Vagina (tissue), 2 donors: ENCODE results near the gene DCDC2C. TPM values are rescaled to one million over a fixed set of nuclear protein-coding genes. Genes with fewer than 3 reads are reported as not detected.

Source experiments
- DNase-seq, 2 donors: peaks; one replicate each; pipeline ENCODE4 v3.0.0-alpha.2; 2017; ENCODE audit errors: extremely low spot score in 2 of 2
- H3K27ac ChIP-seq: fragments of 200-600 bp; sonication (generic); one replicate; pipeline ENCODE4 v1.5.1; 2019
- H3K27me3 ChIP-seq: fragments of 200-600 bp; sonication (generic); one replicate; pipeline ENCODE4 v1.5.1; 2019
- H3K36me3 ChIP-seq, 2 donors: fragments of 200-600 bp; sonication (generic); one replicate each; pipeline ENCODE4 v1.5.1; 2017 to 2019
- H3K4me1 ChIP-seq: fragments of 200-600 bp; sonication (generic); one replicate; pipeline ENCODE4 v1.5.1; 2019
- H3K4me3 ChIP-seq, 2 donors: fragments of 200-600 bp; sonication (generic); 1 replicate in 1 of 2; 2 replicates in 1 of 2; pipeline ENCODE4 v1.5.1; 2016 to 2019
- H3K9me3 ChIP-seq: fragments of 200-600 bp; sonication (generic); one replicate; pipeline ENCODE4 v1.5.1; 2019
- POLR2A ChIP-seq, 2 donors: fragments of 450-650 bp; IDR thresholded peaks; one replicate each; pipeline ENCODE4 v1.6.1; 2017; ENCODE audit warnings: antibody characterized with exemption in 2 of 2, mild to moderate bottlenecking in 2 of 2, moderate library complexity in 2 of 2
- POLR2AphosphoS5 ChIP-seq, 2 donors: sonication (generic); formaldehyde crosslinking; IDR thresholded peaks; one replicate each; pipeline ENCODE4 v1.9.0; 2017; ENCODE audit warnings: antibody characterized with exemption in 2 of 2, mild to moderate bottlenecking in 2 of 2, low read depth in 1 of 2; ENCODE audit not compliant: insufficient read depth in 1 of 2
- intact Hi-C: fragments of 100-400 bp; cut with DNase I; formaldehyde crosslinking; loops from one replicate; pipeline ENCODE4 v1.15.1; 2023
- total RNA-seq: library from RNA; depleted of rRNA; stranded (reverse); fragments of >200 nt; gene quantifications from one replicate; pipeline ENCODE4 v1.2.3, GENCODE V29; 2016
- TF ChIP-seq, protein P1 (sequence below), 3 experiments: fragments of 450-650 bp in 2 of 3; fragments of 200-600 bp in 1 of 3; sonication (generic) in 1 of 3; IDR thresholded peaks; one replicate each; pipeline ENCODE4 v1.5.1; 2017 to 2019; ENCODE audit warnings: antibody characterized with exemption in 3 of 3, mild to moderate bottlenecking in 2 of 3, moderate library complexity in 2 of 3

DCDC2C gene
- total RNA-seq, 1 donor from 2014 or later = not detected

DNA sequence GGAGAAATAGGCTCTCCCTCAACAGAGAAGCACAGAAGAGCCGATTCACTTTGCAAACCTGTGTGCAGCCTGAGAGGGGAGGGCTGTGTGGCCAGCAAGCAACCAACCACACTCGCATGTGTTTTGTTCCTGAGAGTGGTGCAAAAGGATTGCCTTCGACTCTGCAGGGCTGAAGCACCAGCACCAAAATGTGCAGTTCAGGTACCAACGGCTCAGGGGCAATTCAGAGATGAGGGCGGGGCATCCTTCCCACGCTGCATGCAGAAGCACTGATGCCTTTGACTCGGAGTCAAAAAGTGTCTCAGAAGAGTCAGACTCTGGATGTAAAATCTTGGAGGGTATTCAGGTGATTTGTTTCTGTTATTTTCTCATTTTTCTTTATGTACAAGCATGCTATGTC is 55.5 kb downstream of the DCDC2C start:
- no peak overlapping the region for H3K4me3 ChIP-seq
- no peaks in the 10 kb centered on the region for H3K36me3 ChIP-seq
- H3K27me3 ChIP-seq = no peaks in the 10 kb centered on the region
- DNase-seq = peak in 1 of 2 donors; percentile 72
- TF ChIP-seq POLR2AphosphoS5 (IDR thresholded peaks at IDR 0.05; ENCODE audit: insufficient read depth in 1 of 2, low read depth in 1 of 2) (no peak), POLR2A (IDR thresholded peaks at IDR 0.05) (no peak)
- TF ChIP-seq, protein P1, sequence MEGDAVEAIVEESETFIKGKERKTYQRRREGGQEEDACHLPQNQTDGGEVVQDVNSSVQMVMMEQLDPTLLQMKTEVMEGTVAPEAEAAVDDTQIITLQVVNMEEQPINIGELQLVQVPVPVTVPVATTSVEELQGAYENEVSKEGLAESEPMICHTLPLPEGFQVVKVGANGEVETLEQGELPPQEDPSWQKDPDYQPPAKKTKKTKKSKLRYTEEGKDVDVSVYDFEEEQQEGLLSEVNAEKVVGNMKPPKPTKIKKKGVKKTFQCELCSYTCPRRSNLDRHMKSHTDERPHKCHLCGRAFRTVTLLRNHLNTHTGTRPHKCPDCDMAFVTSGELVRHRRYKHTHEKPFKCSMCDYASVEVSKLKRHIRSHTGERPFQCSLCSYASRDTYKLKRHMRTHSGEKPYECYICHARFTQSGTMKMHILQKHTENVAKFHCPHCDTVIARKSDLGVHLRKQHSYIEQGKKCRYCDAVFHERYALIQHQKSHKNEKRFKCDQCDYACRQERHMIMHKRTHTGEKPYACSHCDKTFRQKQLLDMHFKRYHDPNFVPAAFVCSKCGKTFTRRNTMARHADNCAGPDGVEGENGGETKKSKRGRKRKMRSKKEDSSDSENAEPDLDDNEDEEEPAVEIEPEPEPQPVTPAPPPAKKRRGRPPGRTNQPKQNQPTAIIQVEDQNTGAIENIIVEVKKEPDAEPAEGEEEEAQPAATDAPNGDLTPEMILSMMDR (IDR thresholded peaks at IDR 0.05) = no peak
- intact Hi-C loops = no loop called here
- H3K9me3 ChIP-seq = no peaks in the 10 kb centered on the region
- H3K4me1 ChIP-seq = no peaks in the 10 kb centered on the region
- no peak overlapping the region for H3K27ac ChIP-seq

DNA sequence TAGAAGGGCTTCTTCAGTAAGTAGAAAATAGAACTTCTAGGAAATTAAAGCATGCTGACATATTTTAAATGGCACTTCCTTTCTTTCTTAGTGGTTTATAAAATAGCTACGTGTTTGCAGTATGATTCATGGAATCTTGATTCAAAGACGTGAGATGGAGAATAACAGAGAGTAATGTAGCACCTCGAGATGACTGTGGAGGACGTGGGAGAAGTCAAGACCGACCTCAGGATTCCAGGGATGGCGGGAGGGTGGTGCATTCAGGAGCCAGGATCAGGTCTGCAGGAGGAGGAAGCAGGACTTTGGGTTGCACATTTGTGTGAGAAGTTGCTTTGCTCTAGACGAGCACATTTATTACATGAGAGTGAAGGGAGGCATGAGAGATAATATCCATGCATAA is 56.0 kb downstream of the DCDC2C start:
- H3K27me3 ChIP-seq = no peaks in the 10 kb centered on the region
- H3K9me3 ChIP-seq = no peaks in the 10 kb centered on the region
- no peaks in the 10 kb centered on the region for H3K36me3 ChIP-seq
- no peak overlapping the region for H3K27ac ChIP-seq
- intact Hi-C loops = no loop called here
- H3K4me3 ChIP-seq = no peak overlapping the region
- TF ChIP-seq POLR2AphosphoS5 (IDR thresholded peaks at IDR 0.05; ENCODE audit: insufficient read depth in 1 of 2, low read depth in 1 of 2) (no peak), POLR2A (IDR thresholded peaks at IDR 0.05) (no peak)
- TF ChIP-seq, protein P1 (IDR thresholded peaks at IDR 0.05) = no peak
- DNase-seq = no peak
- no peaks in the 10 kb centered on the region for H3K4me1 ChIP-seq

DNA sequence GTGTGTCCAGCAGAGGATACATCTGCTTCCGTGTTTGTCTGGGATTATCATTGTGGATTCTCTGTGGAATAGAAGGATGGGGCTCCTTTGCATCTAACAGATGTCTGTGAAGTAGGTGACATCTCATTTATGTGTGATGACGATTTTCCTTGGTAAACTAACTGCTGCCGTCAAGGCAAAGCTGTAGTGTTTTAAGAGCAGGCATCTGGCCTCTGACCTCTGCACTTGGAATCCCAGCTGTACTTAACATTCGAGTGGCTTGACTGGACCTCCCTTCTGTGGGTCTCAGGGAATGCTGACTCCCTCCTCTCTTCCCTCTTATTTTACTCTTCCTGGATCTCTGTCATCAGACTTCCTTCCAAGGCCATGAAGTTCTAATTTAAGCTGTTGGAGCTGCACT is 56.4 kb downstream of the DCDC2C start:
- no peaks in the 10 kb centered on the region for H3K27me3 ChIP-seq
- intact Hi-C loops = no loop called here
- H3K9me3 ChIP-seq = no peaks in the 10 kb centered on the region
- peak in 1 of 2 donors; percentile 37 for DNase-seq
- H3K27ac ChIP-seq = no peak overlapping the region
- no peaks in the 10 kb centered on the region for H3K4me1 ChIP-seq
- H3K4me3 ChIP-seq = no peak overlapping the region
- TF ChIP-seq, protein P1 (IDR thresholded peaks at IDR 0.05) = no peak
- no peak for TF ChIP-seq POLR2AphosphoS5 (IDR thresholded peaks at IDR 0.05; ENCODE audit: insufficient read depth in 1 of 2, low read depth in 1 of 2)
- no peaks in the 10 kb centered on the region for H3K36me3 ChIP-seq

- no peak for TF ChIP-seq POLR2AphosphoS5 (IDR thresholded peaks at IDR 0.05; ENCODE audit: insufficient read depth in 1 of 2, low read depth in 1 of 2)
- TF ChIP-seq POLR2A (IDR thresholded peaks at IDR 0.05) = no peak
- TF ChIP-seq, protein P1 (IDR thresholded peaks at IDR 0.05) = no peak
- Histone ChIP-seq H3K27me3 (no peaks in the 10 kb centered on the region), H3K36me3 (no peaks in the 10 kb centered on the region), H3K9me3 (no peaks in the 10 kb centered on the region), H3K27ac (no peak overlapping the region), H3K4me3 (no peak overlapping the region), H3K4me1 (no peaks in the 10 kb centered on the region)
- DNase-seq = no peak
- intact Hi-C loops = no loop called here
These were observed 57.9 kb downstream of the DCDC2C start for GRCh38 chr2:3761272-3761671.

GRCh38 chr2:3762771-3763447 is 59.5 kb downstream of the DCDC2C start:
- intact Hi-C loops = no loop called here

More at GRCh38 chr2:3762771-3763447, 59.5 kb downstream of the DCDC2C start:
- Histone ChIP-seq H3K36me3 (no peaks in the 10 kb centered on the region), H3K4me3 (no peak overlapping the region), H3K4me1 (no peaks in the 10 kb centered on the region), H3K9me3 (no peaks in the 10 kb centered on the region), H3K27ac (no peak overlapping the region), H3K27me3 (no peaks in the 10 kb centered on the region)
- peak; percentile 52 to 91 for DNase-seq
- TF ChIP-seq, protein P1 (IDR thresholded peaks at IDR 0.05) = no peak
- TF ChIP-seq POLR2AphosphoS5 (IDR thresholded peaks at IDR 0.05; ENCODE audit: insufficient read depth in 1 of 2, low read depth in 1 of 2) (no peak), POLR2A (IDR thresholded peaks at IDR 0.05) (no peak)
